HepG2 (cell line): ENCODE results near the gene RGS13. TPM values are rescaled to one million over a fixed set of nuclear protein-coding genes. Genes with fewer than 3 reads are reported as not detected.

Source experiments
- ATAC-seq: fragments of 200-7000 bp; cut with Tn5 transposase; 3 replicates; pipeline ENCODE4 v1.9.1; 2020; ENCODE audit warnings: mild to moderate bottlenecking, moderate library complexity
- BruUV-seq: library from RNA; stranded (reverse); fragments of 400-500 nt; replicated peaks from 2 replicates; lab custom pipeline; 2021; lab: Mats Ljungman, UMichigan
- CTCF ChIA-PET: fragments of 300-600 bp; formaldehyde crosslinking; extraction: SDS; loops from one replicate; lab custom pipeline; 2021; ENCODE audit warnings: low total read pairs, inconsistent platforms, low intra/inter-chr PET ratio; lab: Yijun Ruan, JAX
- POLR2A ChIA-PET: fragments of 350-600 bp; sonication (Branson Sonifier 250); formaldehyde crosslinking; loops from one replicate; lab custom pipeline; 2020; ENCODE audit warnings: antibody characterized with exemption, inconsistent platforms; lab: Yijun Ruan, JAX
- DNase-seq: peaks from one replicate; pipeline ENCODE4 v3.0.0-alpha.2; 2015; ENCODE audit warnings: low spot score
- FAIRE-seq: peaks from 3 replicates; lab custom pipeline; 2011; peaks lifted over from hg19 to GRCh38; lab: Jason Lieb, UNC
- H2AFZ ChIP-seq: one replicate; pipeline ENCODE4 v1.6.1; 2011; ENCODE audit warnings: low read length, inconsistent platforms
- H3K27ac ChIP-seq: fragments of 300-600 bp; 3 replicates; pipeline ENCODE4 v1.8.0; 2011; ENCODE audit warnings: mixed run types, mild to moderate bottlenecking, mixed read lengths, low read length, inconsistent platforms; ENCODE audit not compliant: insufficient read depth; ENCODE audit errors: extremely low read length
- H3K27me3 ChIP-seq, 2 experiments: fragments of 200-600 bp in 1 of 2; 2 replicates in 1 of 2; 3 replicates in 1 of 2; pipeline versions ENCODE4 v1.6.0 to v1.8.0; 2011; ENCODE audit warnings: low read length in 2 of 2, mild to moderate bottlenecking in 2 of 2, moderate library complexity in 2 of 2, inconsistent platforms in 1 of 2; ENCODE audit not compliant: insufficient read depth in 2 of 2, control insufficient read depth in 1 of 2
- H3K36me3 ChIP-seq, 2 experiments: fragments of 200-600 bp in 1 of 2; replicated peaks in 1 of 2; 2 replicates in 1 of 2; 3 replicates in 1 of 2; pipeline versions ENCODE4 v1.5.1 to v1.8.0; 2011; ENCODE audit warnings: low read length in 2 of 2, inconsistent platforms in 1 of 2; ENCODE audit not compliant: insufficient read depth in 2 of 2, control insufficient read depth in 1 of 2
- H3K4me1 ChIP-seq: 2 replicates; pipeline ENCODE4 v1.5.1; 2012; ENCODE audit warnings: low read length, inconsistent platforms; ENCODE audit not compliant: insufficient read depth
- H3K4me2 ChIP-seq: 2 replicates; pipeline ENCODE4 v1.6.0; 2011; ENCODE audit warnings: low read depth, low read length, inconsistent platforms
- H3K4me3 ChIP-seq, 3 experiments: fragments of 200-600 bp in 1 of 3; sonication (generic), shearing (Covaris generic) in 1 of 3; replicated peaks in 1 of 3; 2 replicates each; pipeline ENCODE4 v1.5.1; 2011 to 2016; ENCODE audit warnings: low read length in 3 of 3, inconsistent platforms in 2 of 3, low read depth in 2 of 3, mild to moderate bottlenecking in 2 of 3, control low read depth in 1 of 3, mixed read lengths in 1 of 3; ENCODE audit not compliant: insufficient read depth in 1 of 3
- H3K79me2 ChIP-seq: one replicate; pipeline ENCODE4 v1.6.1; 2011; ENCODE audit warnings: low read length, inconsistent platforms; ENCODE audit not compliant: insufficient read depth
- H3K9ac ChIP-seq: 2 replicates; pipeline ENCODE4 v1.6.0; 2011; ENCODE audit warnings: mild to moderate bottlenecking, low read depth, low read length, inconsistent platforms; ENCODE audit not compliant: insufficient read depth
- H3K9me3 ChIP-seq: 2 replicates; pipeline ENCODE4 v1.5.1; 2012; ENCODE audit warnings: mild to moderate bottlenecking, low read length
- H4K20me1 ChIP-seq: 2 replicates; pipeline ENCODE4 v1.6.0; 2011; ENCODE audit warnings: inconsistent platforms, mild to moderate bottlenecking, low read length, moderate library complexity; ENCODE audit not compliant: insufficient read depth
- AFF4 ChIP-seq: sonication (generic); formaldehyde crosslinking; IDR thresholded peaks from 2 replicates; pipeline ENCODE4 v1.4.0; 2020; ENCODE audit warnings: missing genetic modification reagents
- GATAD2A ChIP-seq: IDR thresholded peaks from 2 replicates; pipeline ENCODE4 v1.6.1; 2016
- GTF2F1 ChIP-seq: fragments of 150-350 bp; IDR thresholded peaks from 2 replicates; pipeline ENCODE4 v1.6.1; 2014; ENCODE audit warnings: low read length
- MATR3 ChIP-seq: sonication (generic); formaldehyde crosslinking; IDR thresholded peaks from 2 replicates; pipeline ENCODE4 v1.4.0; 2020; ENCODE audit warnings: missing genetic modification reagents
- MEF2D ChIP-seq: sonication (generic); formaldehyde crosslinking; IDR thresholded peaks from 2 replicates; pipeline ENCODE4 v1.5.1; 2020; ENCODE audit warnings: mild to moderate bottlenecking, missing genetic modification reagents
- TCF7 ChIP-seq: sonication (generic); IDR thresholded peaks from 2 replicates; pipeline ENCODE4 v1.6.1; 2016; ENCODE audit warnings: antibody characterized with exemption, low read depth
- ZNF24 ChIP-seq: fragments of 450-650 bp; IDR thresholded peaks from 2 replicates; pipeline ENCODE4 v1.6.1; 2017; ENCODE audit warnings: antibody characterized with exemption, mild to moderate bottlenecking
- ZNF274 ChIP-seq: sonication (generic); formaldehyde crosslinking; IDR thresholded peaks from 2 replicates; pipeline ENCODE4 v1.5.1; 2020; ENCODE audit warnings: mild to moderate bottlenecking, missing genetic modification reagents
- ZNF598 ChIP-seq: sonication (generic); formaldehyde crosslinking; IDR thresholded peaks from 2 replicates; pipeline ENCODE4 v1.5.1; 2020; ENCODE audit warnings: mild to moderate bottlenecking, missing genetic modification reagents, borderline replicate concordance
- ZNF652 ChIP-seq: IDR thresholded peaks from 2 replicates; pipeline ENCODE4 v1.6.1; 2016; ENCODE audit warnings: low read depth, borderline replicate concordance
- ZNF724P ChIP-seq: sonication (generic); formaldehyde crosslinking; IDR thresholded peaks from 2 replicates; pipeline ENCODE4 v1.8.0; 2022; ENCODE audit warnings: missing genetic modification reagents, borderline replicate concordance
- WGBS: methylation state at CpG from one replicate; pipeline ENCODE4 v1.1.6; 2017; ENCODE audit warnings: low lambda C conversion rate; 5-methylcytosine and 5-hydroxymethylcytosine counted together
- in situ Hi-C: cut with HindIII; loops from 2 replicates; pipeline ENCODE4 v1.10.0; 2017; ENCODE audit warnings: low pct_unique_long_range_greater_than_20kb; ENCODE audit not compliant: extremely low pct_ligation_motif_present
- intact Hi-C: fragments of 100-400 bp; cut with micrococcal nuclease; formaldehyde crosslinking; loops from one replicate; pipeline ENCODE4 v1.10.0; 2022; ENCODE audit not compliant: unreplicated experiment
- polyA plus RNA-seq, 8 experiments: library from polyadenylated mRNA; depleted of rRNA in 3 of 8; stranded (reverse) in 7 of 8; unstranded in 1 of 8; fragments of >200 nt; fragmentation: Illumina TruSeq in 4 of 8; extraction: Trizol in 4 of 8; gene quantifications; 2 replicates each; pipeline versions ENCODE4 v1.2.1 to v1.2.3, GENCODE V29; 2011 to 2016; ENCODE audit warnings: low read depth in 4 of 8, missing spikeins in 1 of 8, mixed read lengths in 1 of 8; ENCODE audit not compliant: insufficient read depth in 1 of 8
- total RNA-seq, 5 experiments: library from RNA; depleted of rRNA; stranded (reverse); fragments of >200 nt; fragmentation: Illumina TruSeq; extraction: Trizol; gene quantifications; 2 replicates each; pipeline ENCODE4 v1.2.3, GENCODE V29; 2016; ENCODE audit warnings: low read depth in 1 of 5

RGS13 gene
- total and polyA plus RNA-seq, 2 of the 13 experiments (the other 11 are each of a cell fraction or from before 2014, with no cell fraction given): not detected

- TF ChIP-seq ZNF274 (CRISPR knock-in tag) (no peak), ZNF652 (CRISPR knock-in tag) (peak; percentile 54; the same call in 1 of the 2 replicates), AFF4 (CRISPR knock-in tag) (no peak), MATR3 (no peak), ZNF724P (CRISPR knock-in tag) (no peak), ZNF598 (CRISPR knock-in tag) (no peak), MEF2D (CRISPR knock-in tag) (no peak), GTF2F1 (no peak), TCF7 (no peak), GATAD2A (CRISPR knock-in tag) (0 out of 2 replicates have a peak, but pooled peaks have one; percentile 40), ZNF24 (no peak)
- ATAC-seq (peak; percentile 54; the same call in 2 of the 3 replicates), FAIRE-seq (no peak), DNase-seq (no peak)
- in situ Hi-C loops: no loop called here
- Histone ChIP-seq H2AFZ (no peak overlapping the region), H4K20me1 (no peaks in the 10 kb centered on the region), H3K27ac (no peak overlapping the region), H3K36me3 (no peaks in the 10 kb centered on the region), H3K9me3 (no peaks in the 10 kb centered on the region), H3K9ac (no peak overlapping the region), H3K4me3 (no peak overlapping the region), H3K4me2 (no peak overlapping the region), H3K79me2 (no peaks in the 10 kb centered on the region), H3K27me3 (no peaks in the 10 kb centered on the region), H3K4me1 (peaks cover 32% of the 10 kb centered on the region)
- BruUV-seq: no TSS peak
- WGBS: 12% methylated on average over 6 of the region's 6 CpGs
- intact Hi-C loops: no loop called here
- ChIA-PET CTCF (no interaction called here), POLR2A (no interaction called here)
Measured at GRCh38 chr1:192630521-192631287, 5.2 kb upstream of the RGS13 start.
